Progenitor cell of endocrine pancreas (in vitro differentiated cells): ENCODE data around the gene XPNPEP1. TPM values are rescaled to one million over a fixed set of nuclear protein-coding genes. Genes with fewer than 3 reads are reported as not detected.

Experiments
- DNase-seq: peaks from one replicate; pipeline ENCODE4 v3.0.0; 2021; ENCODE audit warnings: low spot score; ENCODE audit not compliant: unreplicated experiment
- H3K27ac Mint-ChIP-seq: 2 replicates; pipeline ENCODE4 v1.8.0; 2021; ENCODE audit warnings: mild to moderate bottlenecking, moderate library complexity, mixed read lengths
- H3K27me3 Mint-ChIP-seq: 2 replicates; pipeline ENCODE4 v1.8.0; 2021; ENCODE audit warnings: mixed read lengths
- H3K36me3 Mint-ChIP-seq: 2 replicates; pipeline ENCODE4 v1.8.0; 2022; ENCODE audit warnings: mixed read lengths; ENCODE audit not compliant: insufficient read depth
- H3K4me1 Mint-ChIP-seq: 2 replicates; pipeline ENCODE4 v1.8.0; 2021; ENCODE audit warnings: low read depth, mixed read lengths
- H3K4me3 Mint-ChIP-seq: 2 replicates; pipeline ENCODE4 v1.8.0; 2021; ENCODE audit warnings: low read depth, mild to moderate bottlenecking, moderate library complexity, mixed read lengths
- H3K9me3 Mint-ChIP-seq: 2 replicates; pipeline ENCODE4 v1.8.0; 2021; ENCODE audit warnings: low read depth, mixed read lengths
- total RNA-seq: library from RNA; stranded (reverse); gene quantifications from 2 replicates; pipeline ENCODE4 v1.2.1, GENCODE V29; 2021
- TF ChIP-seq, protein P1 (sequence below): fragments of 200-600 bp; sonication (generic); IDR thresholded peaks from one replicate; pipeline ENCODE4 v1.5.0; 2021; ENCODE audit warnings: antibody characterized with exemption, mild to moderate bottlenecking; ENCODE audit not compliant: unreplicated experiment

Gene XPNPEP1
- total RNA-seq, 1 donor from 2014 or later: 40.0 TPM

DNA sequence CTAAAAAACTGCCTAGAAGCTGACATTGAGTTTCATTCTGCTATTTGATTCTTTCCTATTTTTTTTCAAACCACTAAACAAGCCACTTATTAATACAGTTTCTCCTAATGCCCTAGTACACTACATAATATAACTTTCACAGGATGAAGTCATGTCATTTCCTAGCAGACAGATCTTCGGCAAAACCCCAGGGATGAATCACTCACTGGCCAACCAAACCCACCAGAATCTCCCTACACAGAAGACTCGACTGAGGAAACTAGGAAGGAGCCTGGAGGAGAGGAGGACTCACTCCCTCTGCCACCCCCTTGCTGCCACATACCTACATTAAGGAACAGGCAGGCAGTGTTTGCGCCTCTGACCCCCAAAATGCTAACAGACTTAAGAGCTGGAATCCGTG lies 33.4 kb downstream of the XPNPEP1 start:
- H3K4me3 Mint-ChIP-seq: no peak overlapping the region
- H3K9me3 Mint-ChIP-seq: no peaks in the 10 kb centered on the region
- TF ChIP-seq, protein P1, sequence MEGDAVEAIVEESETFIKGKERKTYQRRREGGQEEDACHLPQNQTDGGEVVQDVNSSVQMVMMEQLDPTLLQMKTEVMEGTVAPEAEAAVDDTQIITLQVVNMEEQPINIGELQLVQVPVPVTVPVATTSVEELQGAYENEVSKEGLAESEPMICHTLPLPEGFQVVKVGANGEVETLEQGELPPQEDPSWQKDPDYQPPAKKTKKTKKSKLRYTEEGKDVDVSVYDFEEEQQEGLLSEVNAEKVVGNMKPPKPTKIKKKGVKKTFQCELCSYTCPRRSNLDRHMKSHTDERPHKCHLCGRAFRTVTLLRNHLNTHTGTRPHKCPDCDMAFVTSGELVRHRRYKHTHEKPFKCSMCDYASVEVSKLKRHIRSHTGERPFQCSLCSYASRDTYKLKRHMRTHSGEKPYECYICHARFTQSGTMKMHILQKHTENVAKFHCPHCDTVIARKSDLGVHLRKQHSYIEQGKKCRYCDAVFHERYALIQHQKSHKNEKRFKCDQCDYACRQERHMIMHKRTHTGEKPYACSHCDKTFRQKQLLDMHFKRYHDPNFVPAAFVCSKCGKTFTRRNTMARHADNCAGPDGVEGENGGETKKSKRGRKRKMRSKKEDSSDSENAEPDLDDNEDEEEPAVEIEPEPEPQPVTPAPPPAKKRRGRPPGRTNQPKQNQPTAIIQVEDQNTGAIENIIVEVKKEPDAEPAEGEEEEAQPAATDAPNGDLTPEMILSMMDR: no peak
- H3K4me1 Mint-ChIP-seq: no peaks in the 10 kb centered on the region
- DNase-seq: no peak
- H3K36me3 Mint-ChIP-seq: peaks cover 14% of the 10 kb centered on the region
- H3K27me3 Mint-ChIP-seq: no peaks in the 10 kb centered on the region
- H3K27ac Mint-ChIP-seq: no peak overlapping the region

DNA sequence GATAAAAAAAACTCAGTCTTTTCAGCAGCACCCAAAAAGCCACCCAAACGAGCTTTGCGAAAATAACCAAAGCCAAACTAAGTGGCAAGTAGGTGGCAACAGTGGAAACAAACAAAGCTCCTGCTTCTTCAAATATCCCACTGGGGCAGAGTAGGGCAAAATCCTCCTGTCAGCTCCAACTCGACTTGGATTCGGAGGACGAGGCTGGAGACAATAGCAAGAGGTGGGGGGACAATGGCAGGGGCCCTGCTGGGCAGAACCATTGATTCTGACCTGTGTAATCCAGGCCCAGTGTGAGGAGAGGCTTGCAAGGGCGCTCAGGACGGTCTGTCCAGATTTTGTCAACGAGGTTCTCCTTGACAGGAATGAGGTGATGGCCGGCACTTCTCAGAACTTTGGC lies 35.5 kb downstream of the XPNPEP1 start:
- no peak for DNase-seq
- Mint-ChIP-seq H3K36me3 (peaks cover 20% of the 10 kb centered on the region), H3K27ac (no peak overlapping the region), H3K4me3 (no peak overlapping the region), H3K27me3 (no peaks in the 10 kb centered on the region), H3K4me1 (peaks cover 4% of the 10 kb centered on the region), H3K9me3 (no peaks in the 10 kb centered on the region)
- TF ChIP-seq, protein P1: no peak

DNA sequence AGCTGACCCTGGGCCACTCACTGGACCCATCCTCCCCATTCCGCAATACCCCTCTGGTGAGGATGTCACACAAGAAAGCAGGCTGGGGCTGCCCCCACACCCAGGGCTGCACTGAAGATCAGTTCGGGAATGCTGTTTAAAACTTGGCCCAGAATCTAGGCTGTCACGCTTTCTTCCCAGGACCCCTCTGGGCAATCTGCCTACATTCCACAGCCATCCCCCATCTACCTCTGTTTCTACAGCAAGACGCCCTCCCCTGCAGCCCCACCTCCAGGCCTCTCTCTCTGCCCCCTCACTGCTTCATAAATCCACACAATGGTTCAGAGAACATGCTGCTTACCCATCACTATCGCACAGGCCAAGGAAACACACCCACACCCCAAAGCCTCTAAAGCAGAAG lies 36.1 kb downstream of the XPNPEP1 start:
- no peak overlapping the region for H3K27ac Mint-ChIP-seq
- no peaks in the 10 kb centered on the region for H3K27me3 Mint-ChIP-seq
- no peaks in the 10 kb centered on the region for H3K9me3 Mint-ChIP-seq
- TF ChIP-seq, protein P1: no peak
- H3K36me3 Mint-ChIP-seq: peaks cover 21% of the 10 kb centered on the region
- no peak for DNase-seq
- H3K4me1 Mint-ChIP-seq: peaks cover 4% of the 10 kb centered on the region
- H3K4me3 Mint-ChIP-seq: no peak overlapping the region

DNA sequence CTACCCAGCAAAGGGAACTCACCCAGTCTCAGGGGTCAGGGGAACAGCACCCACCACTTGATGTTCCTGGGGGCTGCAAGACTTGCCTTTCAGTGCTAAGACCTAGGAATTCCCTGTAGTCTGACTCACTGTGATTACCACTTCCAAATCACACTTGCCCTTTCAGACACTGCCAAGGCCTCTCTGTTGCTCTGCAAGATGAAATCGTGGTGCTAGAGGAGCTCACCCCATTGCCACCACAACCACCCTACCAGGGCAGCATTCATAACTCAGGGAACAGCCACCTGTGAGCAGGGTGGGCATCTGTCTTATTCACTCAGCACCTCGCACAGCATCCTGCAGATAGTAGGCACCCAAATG lies 36.5 kb downstream of the XPNPEP1 start:
- Mint-ChIP-seq H3K4me3 (no peak overlapping the region), H3K9me3 (no peaks in the 10 kb centered on the region), H3K27ac (no peak overlapping the region), H3K36me3 (peaks cover 19% of the 10 kb centered on the region), H3K27me3 (no peaks in the 10 kb centered on the region), H3K4me1 (peaks cover 4% of the 10 kb centered on the region)
- DNase-seq: no peak
- TF ChIP-seq, protein P1: no peak

DNA sequence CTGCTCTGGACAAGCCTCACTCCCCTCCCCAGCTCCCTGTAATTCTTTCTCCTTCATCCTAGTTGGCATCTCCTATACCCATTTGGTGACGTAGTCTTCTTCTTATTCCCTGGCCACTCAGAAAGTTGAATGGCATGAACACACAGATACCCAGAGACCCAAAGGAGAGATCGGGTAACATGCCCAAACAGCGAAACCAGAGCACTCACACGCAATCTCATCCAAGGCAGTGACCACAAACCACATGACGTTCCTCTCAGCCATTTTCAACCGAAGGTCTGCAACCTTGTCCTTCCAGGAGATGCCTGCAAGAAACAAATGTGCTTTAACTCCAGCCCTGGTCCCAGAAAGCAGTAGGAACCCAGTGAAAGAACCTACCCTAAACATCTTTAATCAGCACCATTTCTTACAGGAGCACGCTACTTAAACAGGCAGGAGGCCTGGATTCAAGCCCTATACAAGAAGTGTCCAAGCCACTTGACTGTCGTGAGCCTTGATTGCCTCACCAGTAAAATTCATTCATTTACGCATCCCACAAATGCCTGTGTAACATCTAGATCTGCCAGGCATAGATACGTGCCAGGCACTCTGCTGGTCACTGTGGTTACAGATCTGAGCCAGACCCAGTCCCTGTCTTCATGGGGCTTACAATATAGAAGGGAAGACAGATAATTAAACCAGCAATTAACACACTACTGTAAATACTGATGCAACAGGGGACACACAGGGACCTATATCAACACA lies 37.1 kb downstream of the XPNPEP1 start:
- TF ChIP-seq, protein P1: no peak
- no peak overlapping the region for H3K4me3 Mint-ChIP-seq
- H3K9me3 Mint-ChIP-seq: no peaks in the 10 kb centered on the region
- H3K36me3 Mint-ChIP-seq: peaks cover 16% of the 10 kb centered on the region
- H3K4me1 Mint-ChIP-seq: peaks cover 4% of the 10 kb centered on the region
- no peaks in the 10 kb centered on the region for H3K27me3 Mint-ChIP-seq
- no peak for DNase-seq
- H3K27ac Mint-ChIP-seq: no peak overlapping the region
